GM23248 (cell line): ENCODE data around the gene TNNC1. TPM values are rescaled to one million over a fixed set of nuclear protein-coding genes. Genes with fewer than 3 reads are reported as not detected.

Experiments used
- DNase-seq: peaks from one replicate; pipeline ENCODE4 v3.0.0-alpha.2; 2015
- H2AFZ ChIP-seq: fragments of 200-600 bp; sonication (generic); 2 replicates; pipeline ENCODE4 v1.6.1; 2016; ENCODE audit warnings: antibody characterized with exemption
- H3F3A ChIP-seq: fragments of 200-600 bp; sonication (generic); 2 replicates; pipeline ENCODE4 v1.6.1; 2016; ENCODE audit warnings: mild to moderate bottlenecking, antibody characterized with exemption, mixed run types; ENCODE audit not compliant: insufficient read depth
- H3K27ac ChIP-seq: fragments of 200-600 bp; sonication (generic); 2 replicates; pipeline ENCODE4 v1.5.1; 2016; ENCODE audit warnings: mild to moderate bottlenecking
- H3K27me3 ChIP-seq: fragments of 200-600 bp; sonication (generic); replicated peaks from 2 replicates; pipeline ENCODE4 v1.6.1; 2016; ENCODE audit warnings: mild to moderate bottlenecking; ENCODE audit not compliant: insufficient read depth
- H3K36me3 ChIP-seq: fragments of 200-600 bp; sonication (generic); 2 replicates; pipeline ENCODE4 v1.6.1; 2016; ENCODE audit warnings: low read depth, mild to moderate bottlenecking
- H3K4me1 ChIP-seq: fragments of 200-600 bp; sonication (generic); 2 replicates; pipeline ENCODE4 v1.6.1; 2016; ENCODE audit warnings: mild to moderate bottlenecking; ENCODE audit not compliant: insufficient read depth
- H3K4me2 ChIP-seq: fragments of 200-600 bp; sonication (generic); one replicate; pipeline ENCODE4 v1.6.1; 2016; ENCODE audit warnings: mild to moderate bottlenecking; ENCODE audit not compliant: unreplicated experiment
- H3K4me3 ChIP-seq: fragments of 200-600 bp; sonication (generic); 2 replicates; pipeline ENCODE4 v1.5.1; 2016; ENCODE audit warnings: mild to moderate bottlenecking
- H3K79me2 ChIP-seq: fragments of 200-600 bp; sonication (generic); 2 replicates; pipeline ENCODE4 v1.6.1; 2016; ENCODE audit warnings: mild to moderate bottlenecking; ENCODE audit not compliant: insufficient read depth
- H3K9ac ChIP-seq: fragments of 200-600 bp; sonication (generic); 2 replicates; pipeline ENCODE4 v1.6.1; 2016; ENCODE audit warnings: mild to moderate bottlenecking
- H3K9me2 ChIP-seq: fragments of 200-600 bp; sonication (generic); 2 replicates; pipeline ENCODE4 v1.6.1; 2016; ENCODE audit warnings: mixed run types, mild to moderate bottlenecking, moderate library complexity; ENCODE audit not compliant: insufficient read depth
- H3K9me3 ChIP-seq: fragments of 200-600 bp; sonication (generic); one replicate; pipeline ENCODE4 v1.6.1; 2017; ENCODE audit warnings: low read depth
- H4K20me1 ChIP-seq: fragments of 200-600 bp; sonication (generic); 2 replicates; pipeline ENCODE4 v1.6.0; 2016; ENCODE audit not compliant: insufficient read depth
- EZH2 ChIP-seq: fragments of 200-600 bp; sonication (generic); IDR thresholded peaks from 2 replicates; pipeline ENCODE4 v1.6.1; 2018; ENCODE audit warnings: antibody characterized with exemption, mild to moderate bottlenecking; ENCODE audit not compliant: insufficient read depth, poor library complexity, severe bottlenecking
- EZH2phosphoT487 ChIP-seq: fragments of 200-600 bp; sonication (generic); IDR thresholded peaks from 2 replicates; pipeline ENCODE4 v1.6.1; 2018; ENCODE audit warnings: antibody characterized with exemption, moderate library complexity, mild to moderate bottlenecking, low read depth; ENCODE audit not compliant: insufficient read depth
- WGBS, 2 experiments: methylation state at CpG; one replicate each; pipeline ENCODE4 v1.1.6; 2015 to 2017; ENCODE audit warnings: low lambda C conversion rate in 2 of 2, low coverage in 1 of 2; ENCODE audit errors: missing lambda C conversion rate in 2 of 2; 5-methylcytosine and 5-hydroxymethylcytosine counted together
- in situ Hi-C: fragments of 300-500 bp; cut with MboI; formaldehyde crosslinking; loops from 2 replicates; pipeline ENCODE4 v1.15.0; 2020
- polyA plus RNA-seq: library from polyadenylated mRNA; unstranded; fragments of >200 nt; fragmentation: Nextera tagmentation; extraction: Ambion mirVana; gene quantifications from 2 replicates; pipeline ENCODE4 v1.2.1, GENCODE V29; 2016
- total RNA-seq: library from RNA; depleted of rRNA; stranded (reverse); fragments of >200 nt; shearing (Covaris generic); gene quantifications from 2 replicates; pipeline ENCODE4 v1.2.3, GENCODE V29; 2014

Gene TNNC1
- total and polyA plus RNA-seq, 2 experiments from 2014 or later = not detected

DNA sequence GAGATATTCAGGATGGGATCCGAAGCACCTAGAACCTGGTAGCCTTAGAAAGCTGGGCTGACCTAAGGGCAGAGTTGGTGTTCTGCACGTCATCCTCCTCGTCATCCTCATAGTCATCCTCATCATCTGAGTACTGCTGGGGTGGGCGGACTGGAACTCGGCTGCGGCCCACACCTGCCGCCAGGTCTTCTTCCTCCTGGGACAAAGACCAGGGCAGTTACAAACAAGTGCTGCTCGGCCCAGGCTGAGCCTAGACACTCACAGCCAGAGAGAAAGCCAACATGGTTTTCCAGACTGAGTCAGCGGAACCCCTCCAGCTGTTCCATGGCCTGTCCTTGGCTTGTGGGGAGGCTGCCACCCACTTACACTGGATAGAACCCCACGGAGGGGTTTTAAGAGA lies 49.5 kb downstream of the TNNC1 start:
- no peak for DNase-seq
- H3K9ac ChIP-seq = no peak overlapping the region
- no peak overlapping the region for H3K4me2 ChIP-seq
- no peak for TF ChIP-seq EZH2phosphoT487
- TF ChIP-seq EZH2 = no peak
- H3K9me2 ChIP-seq = no peaks in the 10 kb centered on the region
- H3K27ac ChIP-seq = no peak overlapping the region
- 92 to 94% methylated on average over 10 of the region's 10 CpGs for WGBS, 2 experiments
- H3K9me3 ChIP-seq = no peaks in the 10 kb centered on the region
- peaks cover 6% of the 10 kb centered on the region; the same call in 1 of the 2 replicates for H3K36me3 ChIP-seq
- H3K79me2 ChIP-seq = peaks cover 30% of the 10 kb centered on the region
- H2AFZ ChIP-seq = no peak overlapping the region
- in situ Hi-C loops = no loop called here
- no peaks in the 10 kb centered on the region for H4K20me1 ChIP-seq
- no peaks in the 10 kb centered on the region for H3K27me3 ChIP-seq
- no peaks in the 10 kb centered on the region for H3F3A ChIP-seq
- peaks cover 9% of the 10 kb centered on the region for H3K4me1 ChIP-seq
- H3K4me3 ChIP-seq = no peak overlapping the region

DNA sequence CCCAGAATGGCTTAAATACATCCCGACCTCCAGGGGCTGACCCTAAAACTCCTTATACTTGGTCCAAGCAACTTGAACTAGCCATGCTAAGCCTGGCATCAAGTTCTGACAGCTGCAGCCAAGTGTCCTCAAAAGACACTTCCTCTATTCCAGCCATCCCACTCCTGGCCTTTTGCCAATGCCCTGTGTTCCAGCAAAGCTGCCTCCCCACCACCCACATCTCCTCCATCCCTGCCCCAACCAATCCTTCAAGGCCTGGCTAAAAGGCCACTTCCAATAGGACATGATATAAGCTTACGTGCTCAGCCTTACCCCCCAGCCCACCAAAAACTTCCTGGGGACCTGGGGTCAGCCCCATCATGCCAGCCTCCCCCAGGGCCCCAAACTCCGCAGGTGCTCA lies 49.9 kb downstream of the TNNC1 start:
- DNase-seq = no peak
- no peak for TF ChIP-seq EZH2
- no peak for TF ChIP-seq EZH2phosphoT487
- Histone ChIP-seq H3F3A (no peaks in the 10 kb centered on the region), H3K79me2 (peaks cover 26% of the 10 kb centered on the region), H3K9me2 (no peaks in the 10 kb centered on the region), H2AFZ (no peak overlapping the region), H3K4me2 (no peak overlapping the region), H3K27me3 (no peaks in the 10 kb centered on the region), H3K27ac (no peak overlapping the region), H3K9me3 (no peaks in the 10 kb centered on the region), H3K36me3 (peaks cover 6% of the 10 kb centered on the region; the same call in 1 of the 2 replicates), H3K4me3 (no peak overlapping the region), H4K20me1 (no peaks in the 10 kb centered on the region), H3K9ac (no peak overlapping the region), H3K4me1 (peaks cover 7% of the 10 kb centered on the region)
- 74 to 76% methylated on average over 3 of the region's 3 CpGs for WGBS, 2 experiments
- in situ Hi-C loops = no loop called here

DNA sequence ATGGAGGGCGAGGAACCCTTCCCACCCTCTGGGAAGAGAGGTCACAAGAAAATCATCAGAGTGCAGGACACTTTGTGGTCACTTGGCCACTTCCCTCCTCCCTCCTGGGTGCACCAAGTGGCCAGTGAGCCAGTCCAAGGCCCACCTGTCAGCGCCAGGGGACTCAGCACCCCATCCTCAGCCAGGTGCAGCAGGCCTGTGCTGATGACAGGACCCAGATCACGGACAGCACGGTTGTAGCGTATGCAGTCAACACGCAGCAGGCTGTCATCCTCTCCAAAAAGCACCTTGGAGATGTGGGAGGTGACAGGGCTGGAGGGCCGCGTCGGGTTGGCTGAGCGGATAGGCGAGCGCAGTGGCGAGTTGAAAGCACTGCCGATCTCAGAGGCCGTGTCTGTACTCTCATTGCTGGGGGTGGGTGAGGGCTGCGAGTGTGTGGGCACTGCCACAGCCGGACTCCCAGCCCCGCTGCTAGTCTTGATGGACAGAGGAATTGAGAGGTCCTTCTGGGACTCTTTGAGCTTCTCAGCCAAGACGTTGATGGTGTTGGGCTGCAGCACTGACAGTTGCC lies 50.5 kb downstream of the TNNC1 start:
- H4K20me1 ChIP-seq = no peaks in the 10 kb centered on the region
- no peak overlapping the region for H3K9ac ChIP-seq
- no peaks in the 10 kb centered on the region for H3K9me2 ChIP-seq
- peaks cover 20% of the 10 kb centered on the region for H3K79me2 ChIP-seq
- no peak for DNase-seq
- peaks cover 6% of the 10 kb centered on the region; the same call in 1 of the 2 replicates for H3K36me3 ChIP-seq
- no peak for TF ChIP-seq EZH2phosphoT487
- no peak for TF ChIP-seq EZH2
- WGBS, 2 experiments = 92 to 96% methylated on average over 18 to 19 of the region's 19 CpGs
- H3K27me3 ChIP-seq = no peaks in the 10 kb centered on the region
- 0 out of 2 replicates have a peak, but pooled peaks cover under 1% of the 10 kb centered on the region for H3K4me1 ChIP-seq
- no peak overlapping the region for H3K4me3 ChIP-seq
- H3K9me3 ChIP-seq = no peaks in the 10 kb centered on the region
- H3F3A ChIP-seq = no peaks in the 10 kb centered on the region
- no peak overlapping the region for H3K27ac ChIP-seq
- in situ Hi-C loops = no loop called here
- no peak overlapping the region for H3K4me2 ChIP-seq
- no peak overlapping the region for H2AFZ ChIP-seq

DNA sequence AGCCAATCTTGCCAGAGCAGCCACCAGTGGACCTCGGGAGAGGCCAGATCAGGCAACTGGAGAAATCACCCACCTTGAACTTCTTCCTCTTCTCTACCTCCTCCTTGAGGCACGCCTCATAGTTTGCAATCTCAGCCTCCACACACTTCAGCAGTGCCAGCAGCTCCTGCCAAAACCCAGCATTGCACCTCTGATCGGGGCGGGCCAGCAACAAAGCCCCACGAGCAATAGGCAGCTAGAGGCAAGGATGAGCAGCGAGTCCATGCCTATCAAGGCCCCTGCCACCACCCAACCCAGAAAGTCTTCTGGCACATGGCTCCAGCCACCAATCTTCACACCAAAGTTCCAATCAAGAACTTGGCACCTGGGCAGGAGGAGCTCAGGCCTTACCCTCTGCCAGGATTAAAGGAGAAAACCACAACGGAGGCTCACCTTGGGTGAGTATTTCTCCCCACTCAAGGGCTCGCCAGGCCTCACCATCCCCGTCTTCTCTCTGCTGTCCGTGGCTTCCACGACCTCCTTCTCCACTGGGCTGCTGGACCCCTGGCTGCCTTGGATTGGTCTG lies 51.1 kb downstream of the TNNC1 start:
- peaks cover 14% of the 10 kb centered on the region for H3K79me2 ChIP-seq
- no peak overlapping the region for H3K9ac ChIP-seq
- H2AFZ ChIP-seq = no peak overlapping the region
- H3K4me3 ChIP-seq = no peak overlapping the region
- no peaks in the 10 kb centered on the region for H3K9me3 ChIP-seq
- H3K27ac ChIP-seq = no peak overlapping the region
- WGBS, 2 experiments = 88 to 92% methylated on average over 11 of the region's 11 CpGs
- H3F3A ChIP-seq = no peaks in the 10 kb centered on the region
- H4K20me1 ChIP-seq = no peaks in the 10 kb centered on the region
- in situ Hi-C loops = no loop called here
- H3K4me1 ChIP-seq = no peaks in the 10 kb centered on the region
- peaks cover 6% of the 10 kb centered on the region; the same call in 1 of the 2 replicates for H3K36me3 ChIP-seq
- DNase-seq = no peak
- H3K27me3 ChIP-seq = no peaks in the 10 kb centered on the region
- TF ChIP-seq EZH2phosphoT487 (no peak), EZH2 (no peak)
- no peak overlapping the region for H3K4me2 ChIP-seq
- H3K9me2 ChIP-seq = no peaks in the 10 kb centered on the region
